Loucy (cell line): ENCODE results near the gene HIVEP2.

Experiments used
- H2AFZ ChIP-seq: fragments of 200-600 bp; sonication (generic); 2 replicates; pipeline ENCODE4 v1.6.0; 2016; ENCODE audit warnings: antibody characterized with exemption, mild to moderate bottlenecking, low read length, moderate library complexity
- H3F3A ChIP-seq: fragments of 200-600 bp; 2 replicates; pipeline ENCODE4 v1.6.0; 2016; ENCODE audit warnings: antibody characterized with exemption, low read depth, mild to moderate bottlenecking
- H3K27me3 ChIP-seq: fragments of 200-600 bp; sonication (generic); 2 replicates; pipeline ENCODE4 v1.6.1; 2014; ENCODE audit warnings: low read length, mild to moderate bottlenecking; ENCODE audit not compliant: insufficient read depth, poor library complexity, severe bottlenecking
- H3K36me3 ChIP-seq: fragments of 200-600 bp; sonication (generic); 2 replicates; pipeline ENCODE4 v1.6.1; 2016; ENCODE audit warnings: low read length; ENCODE audit not compliant: insufficient read depth
- H3K4me1 ChIP-seq: fragments of 200-600 bp; sonication (generic); 2 replicates; pipeline ENCODE4 v1.5.1; 2014; ENCODE audit warnings: low read length, mild to moderate bottlenecking; ENCODE audit not compliant: insufficient read depth, poor library complexity, severe bottlenecking
- H3K4me2 ChIP-seq: fragments of 200-600 bp; sonication (generic); 2 replicates; pipeline ENCODE4 v1.6.0; 2014; ENCODE audit warnings: antibody characterized with exemption, low read length, low read depth, mild to moderate bottlenecking; ENCODE audit not compliant: poor library complexity, severe bottlenecking
- H3K4me3 ChIP-seq: fragments of 200-600 bp; sonication (generic); 2 replicates; pipeline ENCODE4 v1.5.1; 2014; ENCODE audit warnings: low read length, mild to moderate bottlenecking, mixed read lengths; ENCODE audit not compliant: poor library complexity, severe bottlenecking
- H3K79me2 ChIP-seq: fragments of 200-600 bp; sonication (generic); 2 replicates; pipeline ENCODE4 v1.6.1; 2014; ENCODE audit warnings: low read length; ENCODE audit not compliant: insufficient read depth
- H3K9ac ChIP-seq: fragments of 200-600 bp; sonication (generic); 2 replicates; pipeline ENCODE4 v1.6.0; 2014; ENCODE audit warnings: mild to moderate bottlenecking, low read depth, low read length, moderate library complexity; ENCODE audit not compliant: poor library complexity, severe bottlenecking
- H3K9me2 ChIP-seq: fragments of 200-600 bp; sonication (generic); replicated peaks from 2 replicates; pipeline ENCODE4 v1.6.1; 2016; ENCODE audit warnings: low read depth, low read length, mixed read lengths
- H3K9me3 ChIP-seq: fragments of 200-600 bp; sonication (generic); 2 replicates; pipeline ENCODE4 v1.6.1; 2014; ENCODE audit warnings: mild to moderate bottlenecking, antibody characterized with exemption, low read length, low read depth; ENCODE audit not compliant: insufficient read depth
- H4K20me1 ChIP-seq: fragments of 200-600 bp; sonication (generic); 2 replicates; pipeline ENCODE4 v1.6.0; 2014; ENCODE audit warnings: antibody characterized with exemption, low read length, mild to moderate bottlenecking; ENCODE audit not compliant: insufficient read depth, poor library complexity, severe bottlenecking
- CTCF ChIP-seq: fragments of 200-600 bp; sonication (generic); conservative IDR thresholded peaks from 2 replicates; pipeline ENCODE4 v1.5.1; 2014; ENCODE audit warnings: mild to moderate bottlenecking, antibody characterized with exemption, low read length
- EZH2phosphoT487 ChIP-seq: fragments of 200-600 bp; IDR thresholded peaks from 2 replicates; pipeline ENCODE4 v1.6.1; 2018; ENCODE audit warnings: antibody characterized with exemption, mild to moderate bottlenecking, moderate library complexity, borderline replicate concordance

HIVEP2 gene

GRCh38 chr6:142752348-142752747 lies 192.6 kb downstream of the HIVEP2 start:
- Histone ChIP-seq H3K4me2 (no peak overlapping the region), H3K79me2 (no peaks in the 10 kb centered on the region), H3K9me3 (no peaks in the 10 kb centered on the region), H3K4me3 (no peak overlapping the region), H4K20me1 (no peaks in the 10 kb centered on the region), H2AFZ (no peak overlapping the region), H3K27me3 (no peaks in the 10 kb centered on the region), H3K36me3 (peaks cover 18% of the 10 kb centered on the region), H3K9me2 (no peaks in the 10 kb centered on the region), H3K4me1 (no peaks in the 10 kb centered on the region), H3K9ac (no peak overlapping the region), H3F3A (no peaks in the 10 kb centered on the region)
- no peak for TF ChIP-seq CTCF
- no peak for TF ChIP-seq EZH2phosphoT487

- Histone ChIP-seq H3K4me2 (no peak overlapping the region), H3K27me3 (no peaks in the 10 kb centered on the region), H3K36me3 (peaks cover 14% of the 10 kb centered on the region), H3K4me1 (no peaks in the 10 kb centered on the region), H4K20me1 (no peaks in the 10 kb centered on the region), H3K79me2 (no peaks in the 10 kb centered on the region), H3F3A (no peaks in the 10 kb centered on the region), H3K9me3 (no peaks in the 10 kb centered on the region), H2AFZ (no peak overlapping the region), H3K4me3 (no peak overlapping the region), H3K9ac (no peak overlapping the region), H3K9me2 (no peaks in the 10 kb centered on the region)
- TF ChIP-seq EZH2phosphoT487 (no peak), CTCF (no peak)
Measured at GRCh38 chr6:142751452-142751851, 193.5 kb downstream of the HIVEP2 start.

- H3F3A ChIP-seq, result no peaks in the 10 kb centered on the region
- H3K36me3 ChIP-seq, result peaks cover 14% of the 10 kb centered on the region
- no peak overlapping the region for H2AFZ ChIP-seq
- H3K9me2 ChIP-seq, result no peaks in the 10 kb centered on the region
- H3K4me2 ChIP-seq, result no peak overlapping the region
- H3K9ac ChIP-seq, result no peak overlapping the region
- H4K20me1 ChIP-seq, result no peaks in the 10 kb centered on the region
- TF ChIP-seq CTCF (no peak), EZH2phosphoT487 (no peak)
- no peaks in the 10 kb centered on the region for H3K27me3 ChIP-seq
- no peak overlapping the region for H3K4me3 ChIP-seq
- no peaks in the 10 kb centered on the region for H3K79me2 ChIP-seq
- no peaks in the 10 kb centered on the region for H3K9me3 ChIP-seq
- H3K4me1 ChIP-seq, result no peaks in the 10 kb centered on the region
Measured at GRCh38 chr6:142750998-142751397, 194.0 kb downstream of the HIVEP2 start.
